HG02571 (cell line): ENCODE results near the gene UBQLNL.

Experiments used
- ATAC-seq: cut with Tn5 transposase; IDR thresholded peaks from one replicate; pipeline ENCODE4 v1.9.1; 2021; ENCODE audit warnings: mild to moderate bottlenecking, moderate library complexity; ENCODE audit not compliant: unreplicated experiment

Gene UBQLNL

DNA sequence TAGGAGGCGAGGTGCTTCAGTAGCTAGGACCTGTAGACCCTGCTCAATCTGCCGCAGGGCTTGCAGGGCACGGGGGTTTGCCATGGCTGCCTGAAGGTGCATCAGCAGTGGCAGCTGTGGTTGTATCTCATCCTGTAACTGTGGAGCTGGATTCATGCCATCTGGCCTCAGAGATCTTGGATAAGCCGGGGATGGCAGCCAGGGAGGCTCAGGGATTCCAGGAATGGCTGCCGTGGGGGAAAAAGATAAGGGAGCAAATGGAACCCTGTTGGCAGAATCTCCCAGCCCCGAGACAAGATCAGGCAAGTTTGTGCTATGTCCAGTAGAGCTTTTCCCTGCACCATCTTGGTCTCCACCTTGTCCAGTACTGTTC is 8.6 kb downstream of the UBQLNL start:
- ATAC-seq, result no peak

GRCh38 chr11:5507177-5507932 is 9.1 kb downstream of the UBQLNL start:
- no peak for ATAC-seq

- no peak for ATAC-seq
Measured at GRCh38 chr11:5505363-5506048, 11.0 kb downstream of the UBQLNL start.

DNA sequence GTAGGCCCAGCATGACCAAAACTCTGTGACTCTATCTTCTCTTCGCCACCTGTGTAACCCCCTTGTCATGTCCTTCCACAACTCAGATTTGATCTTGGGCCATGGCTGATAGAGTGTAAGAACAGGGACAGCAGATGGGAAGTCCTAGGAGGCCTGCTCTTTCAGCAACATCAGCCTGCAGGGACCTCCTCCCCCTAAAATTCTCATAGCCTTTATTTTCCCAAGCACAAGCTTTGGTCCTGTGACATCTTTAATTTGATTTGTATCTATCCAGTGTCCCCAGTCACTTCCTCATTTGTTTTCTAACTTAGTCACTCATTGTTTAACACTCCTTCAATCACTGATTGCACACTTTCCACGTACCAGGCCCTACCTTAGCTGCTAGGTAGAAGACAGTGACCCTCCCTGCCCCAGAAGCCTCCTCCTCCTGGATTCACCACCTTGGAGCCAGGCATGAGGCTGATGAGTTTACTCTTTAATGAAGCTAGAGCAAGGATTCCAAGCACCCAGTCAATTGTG is 12.0 kb downstream of the UBQLNL start:
- no peak for ATAC-seq

DNA sequence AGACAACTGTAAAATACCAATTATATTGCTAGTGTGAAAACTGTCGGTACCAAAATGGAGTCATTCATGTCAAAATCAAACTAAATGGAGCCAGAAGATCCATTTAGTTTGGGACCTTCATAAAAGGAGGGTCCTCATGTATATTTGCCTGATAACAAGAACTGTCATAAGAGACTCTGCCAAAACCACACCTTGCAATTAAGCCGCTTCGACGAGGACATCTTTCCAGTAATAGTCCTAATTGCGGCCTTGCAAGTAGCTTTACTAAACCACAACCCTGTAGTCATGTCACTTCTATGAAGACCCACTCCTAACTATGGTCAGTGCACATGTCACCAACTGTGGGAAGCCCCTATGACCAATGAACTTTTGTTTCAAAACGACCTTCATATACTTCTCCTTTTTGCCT is 16.1 kb downstream of the UBQLNL start:
- no peak for ATAC-seq

GRCh38 chr11:5499671-5500070 is 16.8 kb downstream of the UBQLNL start:
- ATAC-seq, result no peak

- ATAC-seq, result no peak
Measured at GRCh38 chr11:5489576-5490357, 26.7 kb downstream of the UBQLNL start.

GRCh38 chr11:5488798-5489399 is 27.6 kb downstream of the UBQLNL start:
- no peak for ATAC-seq

DNA sequence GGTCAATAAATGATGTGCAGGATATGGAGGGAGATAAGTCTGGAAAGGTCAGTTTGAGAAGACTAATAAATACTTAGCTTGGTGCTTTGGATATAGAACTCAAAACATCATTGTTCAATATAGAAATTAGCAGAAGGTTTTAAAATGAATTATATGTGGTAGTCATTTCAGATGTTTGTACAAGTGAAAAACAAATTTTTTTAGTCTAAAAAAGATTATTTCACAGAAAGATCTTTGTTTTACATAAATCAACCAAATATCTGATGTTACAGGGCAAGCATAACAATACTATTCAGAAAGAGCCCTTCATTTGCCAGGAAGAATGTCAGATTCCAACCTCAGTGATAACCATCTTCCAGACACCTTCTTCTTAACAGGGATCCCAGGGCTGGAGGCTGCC is 28.1 kb downstream of the UBQLNL start, which contains the start of gene OR52D1:
TSS of gene OR52D1 (plus strand) at position 301 of the 400 bp plus-strand sequence. CDS start at position 323, 22 bp downstream.
- ATAC-seq, result no peak

DNA sequence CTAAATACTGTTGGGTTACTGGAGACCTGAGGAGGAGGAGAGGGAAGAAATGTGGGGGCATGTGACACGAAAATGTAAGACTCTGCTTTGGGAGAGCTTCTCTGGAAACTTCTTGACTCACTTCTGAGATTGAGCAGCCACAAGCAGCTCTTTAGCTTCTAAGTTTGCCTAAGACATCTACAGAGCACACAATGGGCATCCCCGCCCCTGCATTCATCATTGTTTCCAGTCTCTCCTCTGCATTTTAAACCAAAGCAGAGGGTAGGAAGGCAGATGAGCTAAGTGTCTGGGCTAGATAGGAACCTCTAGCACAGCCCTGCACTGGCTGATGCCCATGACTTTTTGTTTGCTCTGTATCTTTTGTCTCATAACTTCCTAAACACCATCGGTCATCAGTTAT is 30.1 kb downstream of the UBQLNL start:
- ATAC-seq, result no peak

- no peak for ATAC-seq
Measured at GRCh38 chr11:5486003-5486402, 30.5 kb downstream of the UBQLNL start.

- ATAC-seq, result peak; percentile 63
Measured at GRCh38 chr11:5476186-5476819, 40.2 kb downstream of the UBQLNL start.

- ATAC-seq, result no peak
Measured at GRCh38 chr11:5473921-5474320, 42.6 kb downstream of the UBQLNL start.

GRCh38 chr11:5467527-5467926 is 49.0 kb downstream of the UBQLNL start:
- ATAC-seq, result no peak
